AG10803 (cell line): ENCODE data around the gene SLC9A7.

Experiments used
- DNase-seq: peaks from one replicate; pipeline ENCODE4 v3.0.0; 2010; ENCODE audit warnings: low read depth
- H3K4me3 ChIP-seq: 2 replicates; pipeline ENCODE4 v1.5.1; 2011; ENCODE audit warnings: mild to moderate bottlenecking, low read length, control low read depth
- TF ChIP-seq, protein P1 (sequence below): conservative IDR thresholded peaks from 2 replicates; pipeline ENCODE4 v1.5.1; 2011; ENCODE audit warnings: mild to moderate bottlenecking, low read length, control low read depth, inconsistent platforms

SLC9A7 gene

DNA sequence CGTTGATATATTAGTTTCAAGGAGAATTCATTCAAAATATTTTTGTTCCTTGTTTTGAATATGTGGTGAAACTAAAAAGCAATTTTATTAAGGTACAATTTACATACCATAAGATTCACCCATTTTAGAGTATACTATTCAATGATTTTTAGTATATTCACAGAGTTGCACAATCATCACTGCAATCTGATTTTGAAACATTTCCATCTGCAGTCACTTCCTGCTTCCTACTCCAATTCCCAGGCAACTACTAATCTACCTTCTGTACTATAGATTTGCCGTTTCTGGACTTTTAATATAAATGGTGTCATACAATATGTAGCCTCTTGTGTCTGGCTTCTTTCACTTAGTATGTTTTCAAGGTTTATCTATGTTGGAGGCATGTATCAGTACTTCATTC lies 71.3 kb downstream of the SLC9A7 start:
- TF ChIP-seq, protein P1, sequence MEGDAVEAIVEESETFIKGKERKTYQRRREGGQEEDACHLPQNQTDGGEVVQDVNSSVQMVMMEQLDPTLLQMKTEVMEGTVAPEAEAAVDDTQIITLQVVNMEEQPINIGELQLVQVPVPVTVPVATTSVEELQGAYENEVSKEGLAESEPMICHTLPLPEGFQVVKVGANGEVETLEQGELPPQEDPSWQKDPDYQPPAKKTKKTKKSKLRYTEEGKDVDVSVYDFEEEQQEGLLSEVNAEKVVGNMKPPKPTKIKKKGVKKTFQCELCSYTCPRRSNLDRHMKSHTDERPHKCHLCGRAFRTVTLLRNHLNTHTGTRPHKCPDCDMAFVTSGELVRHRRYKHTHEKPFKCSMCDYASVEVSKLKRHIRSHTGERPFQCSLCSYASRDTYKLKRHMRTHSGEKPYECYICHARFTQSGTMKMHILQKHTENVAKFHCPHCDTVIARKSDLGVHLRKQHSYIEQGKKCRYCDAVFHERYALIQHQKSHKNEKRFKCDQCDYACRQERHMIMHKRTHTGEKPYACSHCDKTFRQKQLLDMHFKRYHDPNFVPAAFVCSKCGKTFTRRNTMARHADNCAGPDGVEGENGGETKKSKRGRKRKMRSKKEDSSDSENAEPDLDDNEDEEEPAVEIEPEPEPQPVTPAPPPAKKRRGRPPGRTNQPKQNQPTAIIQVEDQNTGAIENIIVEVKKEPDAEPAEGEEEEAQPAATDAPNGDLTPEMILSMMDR: no peak
- peak; percentile 18 for DNase-seq
- no peak overlapping the region for H3K4me3 ChIP-seq

DNA sequence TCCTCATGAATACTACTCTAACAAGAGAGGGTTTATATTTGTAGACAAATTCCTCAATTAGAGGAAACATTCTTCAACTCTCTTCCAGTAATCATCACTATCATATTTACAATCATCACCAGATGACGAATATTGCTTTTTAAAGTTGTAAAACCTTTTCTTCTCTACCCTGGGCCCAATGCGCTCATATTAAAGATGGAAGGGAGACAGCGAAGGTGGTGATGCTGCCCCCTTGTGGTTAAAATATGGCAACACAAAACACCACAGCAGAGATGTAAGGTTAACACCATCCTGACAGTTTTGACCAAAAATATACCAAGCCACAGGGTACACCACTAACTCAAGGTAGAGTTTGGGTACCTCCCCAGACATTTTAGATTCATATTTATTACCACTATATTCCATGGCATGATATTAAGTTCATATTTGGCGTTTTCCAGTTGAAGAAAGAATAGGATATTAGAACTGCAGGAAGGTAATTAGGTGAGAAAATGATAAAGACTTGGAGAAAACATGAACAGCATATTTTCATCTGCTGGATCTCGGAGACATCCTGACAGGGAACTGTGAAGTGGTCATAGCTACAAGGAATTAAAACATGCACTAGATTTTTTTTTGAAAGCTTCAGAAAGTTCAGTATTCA lies 72.8 kb downstream of the SLC9A7 start:
- TF ChIP-seq, protein P1: peak; percentile 60
- DNase-seq: peak; percentile 56
- H3K4me3 ChIP-seq: no peak overlapping the region

DNA sequence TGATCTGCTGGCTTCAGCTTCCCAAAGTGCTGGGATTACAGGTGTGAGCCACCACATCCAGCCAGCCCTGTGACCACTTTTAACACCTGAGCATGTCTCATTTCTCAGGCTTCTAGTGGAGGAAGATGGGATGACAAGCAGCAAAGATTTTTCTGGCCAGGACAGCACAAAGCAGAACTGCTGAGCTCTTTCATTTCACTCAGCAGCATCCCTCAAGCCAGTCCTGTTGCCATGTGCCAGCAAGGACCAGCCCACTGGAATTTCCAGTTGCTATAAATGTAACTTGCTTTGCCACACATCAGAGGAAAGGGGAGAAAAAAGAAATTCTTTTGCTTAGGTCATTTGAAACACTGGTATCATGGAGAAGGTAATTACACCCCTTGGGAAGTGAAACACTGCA lies 75.9 kb downstream of the SLC9A7 start:
- TF ChIP-seq, protein P1: peak; percentile 14
- no peak overlapping the region for H3K4me3 ChIP-seq
- peak; percentile 36 for DNase-seq

DNA sequence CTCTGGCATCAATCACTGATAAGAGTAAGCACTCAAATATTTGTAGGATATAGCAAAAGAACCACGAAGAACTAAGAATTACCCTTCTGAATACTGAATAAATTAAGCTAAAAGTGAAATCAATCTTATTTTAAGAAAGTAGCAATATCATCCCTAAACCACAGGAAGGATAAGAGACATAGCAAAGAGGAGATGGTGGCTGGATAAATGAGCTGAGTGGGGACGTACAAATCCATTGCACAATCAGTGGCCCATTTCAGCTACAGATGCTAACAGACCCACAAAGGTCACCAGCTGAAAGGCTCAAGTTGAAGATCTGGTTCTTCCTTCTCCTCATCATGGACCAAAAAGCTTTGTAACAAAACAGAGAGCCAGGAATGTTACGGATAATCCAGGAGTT lies 77.1 kb downstream of the SLC9A7 start:
- no peak overlapping the region for H3K4me3 ChIP-seq
- TF ChIP-seq, protein P1: no peak
- peak; percentile 37 for DNase-seq

DNA sequence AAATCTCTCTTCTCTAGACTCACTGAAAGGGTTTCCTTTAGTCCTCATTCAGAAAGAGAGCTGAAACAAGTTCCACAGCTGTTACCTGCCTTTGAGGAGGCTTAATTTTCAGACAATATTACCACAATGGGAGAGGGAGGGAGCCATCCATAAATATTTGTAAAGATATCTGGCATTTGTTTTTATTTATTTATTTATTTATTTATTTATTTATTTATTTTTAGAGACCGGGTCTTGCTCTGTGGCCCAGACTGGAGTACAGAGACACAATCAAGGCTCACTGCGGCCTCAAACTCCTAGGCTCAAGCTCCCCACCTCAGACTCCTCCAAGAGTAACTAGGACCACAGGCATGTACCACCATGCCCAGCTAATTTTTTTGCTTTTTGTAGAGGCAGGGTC lies 80.7 kb downstream of the SLC9A7 start:
- DNase-seq: no peak
- TF ChIP-seq, protein P1: no peak
- H3K4me3 ChIP-seq: no peak overlapping the region

DNA sequence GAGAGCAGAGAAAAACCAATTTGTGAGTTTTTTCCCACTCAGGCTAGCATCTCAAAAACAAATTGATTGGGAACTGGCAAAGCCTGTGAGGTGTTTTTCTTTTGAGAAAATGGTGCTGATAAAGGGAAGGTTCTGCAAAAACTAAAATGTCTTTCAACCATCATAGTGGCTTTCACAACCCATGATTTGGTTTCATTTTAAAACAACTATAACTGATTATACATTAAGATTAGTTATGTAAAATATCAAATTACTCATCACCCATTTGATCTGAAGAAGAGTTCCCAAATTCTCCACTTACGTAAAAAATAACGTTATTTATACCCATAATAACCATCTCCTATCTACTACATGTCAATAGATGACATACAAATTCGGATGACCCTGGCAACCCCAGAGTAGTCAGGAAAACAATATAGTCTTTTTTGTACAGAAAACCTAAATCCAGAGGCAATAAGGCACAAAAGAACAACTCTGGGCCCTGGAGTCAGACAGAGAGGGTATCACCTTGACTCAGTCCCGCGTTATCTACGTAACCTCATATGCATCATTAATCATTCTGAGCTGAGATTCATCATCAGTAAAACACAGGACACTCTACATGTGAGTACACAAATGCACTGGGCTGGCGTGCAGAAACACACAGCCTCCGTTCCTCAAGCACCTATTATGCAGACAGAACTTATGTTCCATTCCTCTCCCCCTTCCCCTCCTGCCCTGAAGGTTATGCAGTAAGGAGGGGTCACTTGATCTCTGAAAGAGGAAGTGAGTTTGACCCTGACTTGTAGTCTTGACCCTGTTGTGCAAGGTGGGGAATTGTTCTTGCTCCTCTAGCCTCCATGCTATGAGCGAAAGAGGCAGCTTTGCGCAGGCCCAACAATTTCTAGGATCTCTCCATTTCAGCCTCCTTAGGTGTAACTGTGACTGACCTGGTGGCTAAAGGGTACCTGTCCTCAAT lies 82.2 kb downstream of the SLC9A7 start:
- TF ChIP-seq, protein P1: no peak
- no peak for DNase-seq
- H3K4me3 ChIP-seq: no peak overlapping the region
